Lower lobe of right lung (tissue), 2 donors: ENCODE data around the gene MTMR2. TPM values are rescaled to one million over a fixed set of nuclear protein-coding genes. Genes with fewer than 3 reads are reported as not detected.
A peak's percentile ranks its signal among the peaks of the same experiment; 100 is the strongest.

Experiments used
- ATAC-seq, 2 donors: fragments of 200-7000 bp; cut with Tn5 transposase; one replicate each; pipeline ENCODE4 v1.9.1; 2020 to 2022; ENCODE audit warnings: mild to moderate bottlenecking in 2 of 2, moderate library complexity in 2 of 2
- DNase-seq: peaks from one replicate; pipeline ENCODE4 v3.0.0-alpha.2; 2020
- H3K27ac ChIP-seq: fragments of 200-600 bp; one replicate; pipeline ENCODE4 v1.8.0; 2022
- H3K27me3 ChIP-seq: fragments of 200-600 bp; one replicate; pipeline ENCODE4 v1.8.0; 2022; ENCODE audit warnings: low read depth
- H3K36me3 ChIP-seq: fragments of 200-600 bp; one replicate; pipeline ENCODE4 v1.8.0; 2022; ENCODE audit warnings: mild to moderate bottlenecking
- H3K4me1 ChIP-seq: fragments of 200-600 bp; one replicate; pipeline ENCODE4 v1.8.0; 2022
- H3K4me3 ChIP-seq: fragments of 200-600 bp; one replicate; pipeline ENCODE4 v1.8.0; 2022; ENCODE audit warnings: mild to moderate bottlenecking
- H3K9me3 ChIP-seq: fragments of 200-600 bp; one replicate; pipeline ENCODE4 v1.8.0; 2022
- CTCF ChIP-seq: fragments of 200-600 bp; IDR thresholded peaks from one replicate; pipeline ENCODE4 v1.8.0; 2022; ENCODE audit warnings: antibody characterized with exemption, mild to moderate bottlenecking
- intact Hi-C: fragments of 100-400 bp; cut with DNase I; formaldehyde crosslinking; loops from one replicate; pipeline ENCODE4 v1.11.0; 2022
- total RNA-seq: library from RNA; stranded (reverse); fragmentation: NEBNext Ultra II Directional; extraction: Animal tissue kit (Norgen Biotek cat#: 25700); gene quantifications from one replicate; pipeline ENCODE4 v1.2.1, GENCODE V29; 2021
- donor health status: DM: no; HTN: yes; CAD: no; lungs with severe emphysema.

The MTMR2 gene
- total RNA-seq, 1 donor from 2014 or later, result 24.9 TPM

GRCh38 chr11:95850137-95850536 is 73.8 kb downstream of the MTMR2 start:
- ATAC-seq (no peak), DNase-seq (no peak)
- peaks cover 33% of the 10 kb centered on the region for H3K36me3 ChIP-seq
- H3K9me3 ChIP-seq, result no peaks in the 10 kb centered on the region
- no peak overlapping the region for H3K4me3 ChIP-seq
- H3K27me3 ChIP-seq, result no peaks in the 10 kb centered on the region
- H3K27ac ChIP-seq, result no peak overlapping the region
- TF ChIP-seq CTCF, result no peak
- H3K4me1 ChIP-seq, result peaks cover 5% of the 10 kb centered on the region
- intact Hi-C loops, result no loop called here

GRCh38 chr11:95849087-95849825 is 74.7 kb downstream of the MTMR2 start:
- H3K4me3 ChIP-seq, result no peak overlapping the region
- peak; percentile 53 for TF ChIP-seq CTCF
- H3K27ac ChIP-seq, result no peak overlapping the region
- H3K4me1 ChIP-seq, result peaks cover 5% of the 10 kb centered on the region
- DNase-seq (peak; percentile 29), ATAC-seq (peak; percentile 82 to 88)
- H3K27me3 ChIP-seq, result no peaks in the 10 kb centered on the region
- H3K36me3 ChIP-seq, result peaks cover 39% of the 10 kb centered on the region
- H3K9me3 ChIP-seq, result no peaks in the 10 kb centered on the region
- intact Hi-C loops, result no loop called here

- Histone ChIP-seq H3K27me3 (no peaks in the 10 kb centered on the region), H3K4me1 (peaks cover 5% of the 10 kb centered on the region), H3K36me3 (peaks cover 62% of the 10 kb centered on the region), H3K9me3 (no peaks in the 10 kb centered on the region), H3K27ac (no peak overlapping the region), H3K4me3 (no peak overlapping the region)
- ATAC-seq (no peak), DNase-seq (no peak)
- TF ChIP-seq CTCF, result no peak
- intact Hi-C loops, result no loop called here
These were observed 78.7 kb downstream of the MTMR2 start for GRCh38 chr11:95845167-95845566.

- no peak overlapping the region for H3K27ac ChIP-seq
- no peaks in the 10 kb centered on the region for H3K27me3 ChIP-seq
- peak; percentile 90 for TF ChIP-seq CTCF
- DNase-seq (peak; percentile 56), ATAC-seq (peak; percentile 95 to 96)
- no peaks in the 10 kb centered on the region for H3K4me1 ChIP-seq
- intact Hi-C loops, result no loop called here
- H3K36me3 ChIP-seq, result peaks cover 93% of the 10 kb centered on the region
- no peaks in the 10 kb centered on the region for H3K9me3 ChIP-seq
- no peak overlapping the region for H3K4me3 ChIP-seq
These were observed 88.0 kb downstream of the MTMR2 start for GRCh38 chr11:95835768-95836488.

GRCh38 chr11:95835351-95835750 is 88.6 kb downstream of the MTMR2 start:
- intact Hi-C loops, result no loop called here
- H3K9me3 ChIP-seq, result no peaks in the 10 kb centered on the region
- DNase-seq (no peak), ATAC-seq (no peak)
- H3K4me1 ChIP-seq, result no peaks in the 10 kb centered on the region
- no peak for TF ChIP-seq CTCF
- no peak overlapping the region for H3K4me3 ChIP-seq
- H3K27ac ChIP-seq, result no peak overlapping the region
- H3K36me3 ChIP-seq, result peaks cover 93% of the 10 kb centered on the region
- H3K27me3 ChIP-seq, result no peaks in the 10 kb centered on the region
